ENCODE data around the gene BSG.

GRCh38 chr19:547117-547516 is 25.3 kb upstream of the BSG start:
- TF ChIP-seq CTCF (conservative IDR thresholded peaks at IDR 0.05; ENCODE audit: low read length), result no peak
- TF ChIP-seq EZH2phosphoT487 (IDR thresholded peaks at IDR 0.05; ENCODE audit: borderline replicate concordance), result no peak

Measured in Loucy (cell line).